ACC112 (cell line): ENCODE data around the gene CD47.

ENCODE experiments used
- H2AFZ ChIP-seq: fragments of 200-600 bp; sonication (generic); one replicate; pipeline ENCODE4 v1.6.0; 2017; ENCODE audit warnings: antibody characterized with exemption, low read length; ENCODE audit not compliant: unreplicated experiment
- H3K27ac ChIP-seq: fragments of 200-600 bp; sonication (generic); 2 replicates; pipeline ENCODE4 v1.5.1; 2014; ENCODE audit warnings: low read depth, mild to moderate bottlenecking, antibody characterized with exemption, low read length, moderate library complexity
- H3K27me3 ChIP-seq: fragments of 200-600 bp; sonication (generic); 2 replicates; pipeline ENCODE4 v1.6.1; 2014; ENCODE audit warnings: mild to moderate bottlenecking, antibody characterized with exemption, low read length, moderate library complexity, mixed read lengths; ENCODE audit not compliant: insufficient read depth
- H3K36me3 ChIP-seq: fragments of 200-600 bp; sonication (generic); 2 replicates; pipeline ENCODE4 v1.6.1; 2016; ENCODE audit warnings: mild to moderate bottlenecking, antibody characterized with exemption, low read length, moderate library complexity, mixed read lengths; ENCODE audit not compliant: insufficient read depth
- H3K4me1 ChIP-seq: fragments of 200-600 bp; sonication (generic); one replicate; pipeline ENCODE4 v1.6.1; 2016; ENCODE audit warnings: low read length, mixed read lengths; ENCODE audit not compliant: insufficient read depth, unreplicated experiment, control insufficient read depth
- H3K4me3 ChIP-seq: fragments of 200-600 bp; sonication (generic); 2 replicates; pipeline ENCODE4 v1.5.1; 2014; ENCODE audit warnings: mild to moderate bottlenecking, low read depth, low read length
- H3K79me2 ChIP-seq: fragments of 200-600 bp; sonication (generic); one replicate; pipeline ENCODE4 v1.6.0; 2016; ENCODE audit warnings: low read length; ENCODE audit not compliant: control insufficient read depth, unreplicated experiment, insufficient read depth

The CD47 gene

GRCh38 chr3:108013141-108014055 is 77.4 kb downstream of the CD47 start:
- no peak overlapping the region for H3K27ac ChIP-seq

GRCh38 chr3:108012304-108012703 is 78.5 kb downstream of the CD47 start:
- no peak overlapping the region for H2AFZ ChIP-seq
- H3K79me2 ChIP-seq: no peaks in the 10 kb centered on the region
- H3K36me3 ChIP-seq: no peaks in the 10 kb centered on the region
- no peak overlapping the region for H3K27ac ChIP-seq
- H3K27me3 ChIP-seq: peaks cover 14% of the 10 kb centered on the region; the same call in 1 of the 2 replicates
- H3K4me3 ChIP-seq: no peak overlapping the region
- peaks cover 11% of the 10 kb centered on the region for H3K4me1 ChIP-seq

More at GRCh38 chr3:108013141-108014055, 77.4 kb downstream of the CD47 start:
- H3K36me3 ChIP-seq: no peaks in the 10 kb centered on the region
- peaks cover 23% of the 10 kb centered on the region; the same call in 1 of the 2 replicates for H3K27me3 ChIP-seq
- H2AFZ ChIP-seq: no peak overlapping the region
- no peaks in the 10 kb centered on the region for H3K79me2 ChIP-seq
- H3K4me1 ChIP-seq: peaks cover 9% of the 10 kb centered on the region
- no peak overlapping the region for H3K4me3 ChIP-seq

- H3K79me2 ChIP-seq: no peaks in the 10 kb centered on the region
- no peak overlapping the region for H3K4me3 ChIP-seq
- H3K36me3 ChIP-seq: no peaks in the 10 kb centered on the region
- no peak overlapping the region for H2AFZ ChIP-seq
- H3K27me3 ChIP-seq: peaks cover 14% of the 10 kb centered on the region; the same call in 1 of the 2 replicates
- H3K4me1 ChIP-seq: peaks cover 14% of the 10 kb centered on the region
- no peak overlapping the region for H3K27ac ChIP-seq
Observed at GRCh38 chr3:108011616-108012015, 79.2 kb downstream of the CD47 start.

GRCh38 chr3:108008931-108009639 is 81.7 kb downstream of the CD47 start:
- Histone ChIP-seq H3K4me3 (no peak overlapping the region), H3K27me3 (peaks cover 14% of the 10 kb centered on the region; the same call in 1 of the 2 replicates), H2AFZ (no peak overlapping the region), H3K4me1 (peaks cover 21% of the 10 kb centered on the region), H3K36me3 (no peaks in the 10 kb centered on the region), H3K79me2 (no peaks in the 10 kb centered on the region), H3K27ac (no peak overlapping the region)

GRCh38 chr3:108008106-108008505 is 82.7 kb downstream of the CD47 start:
- H3K79me2 ChIP-seq: no peaks in the 10 kb centered on the region
- H3K27ac ChIP-seq: no peak overlapping the region
- no peak overlapping the region for H2AFZ ChIP-seq
- no peaks in the 10 kb centered on the region for H3K36me3 ChIP-seq
- H3K4me1 ChIP-seq: peaks cover 21% of the 10 kb centered on the region
- no peak overlapping the region for H3K4me3 ChIP-seq
- 0 out of 2 replicates have a peak, but pooled peaks cover 7% of the 10 kb centered on the region for H3K27me3 ChIP-seq

GRCh38 chr3:108006881-108007331 is 83.9 kb downstream of the CD47 start:
- peaks cover 21% of the 10 kb centered on the region for H3K4me1 ChIP-seq
- H3K36me3 ChIP-seq: no peaks in the 10 kb centered on the region
- H3K4me3 ChIP-seq: no peak overlapping the region
- H3K79me2 ChIP-seq: no peaks in the 10 kb centered on the region
- H3K27me3 ChIP-seq: no peaks in the 10 kb centered on the region
- H3K27ac ChIP-seq: no peak overlapping the region
- no peak overlapping the region for H2AFZ ChIP-seq

- Histone ChIP-seq H3K27ac (no peak overlapping the region), H3K79me2 (no peaks in the 10 kb centered on the region), H3K36me3 (no peaks in the 10 kb centered on the region), H3K4me1 (peaks cover 21% of the 10 kb centered on the region), H2AFZ (no peak overlapping the region), H3K4me3 (no peak overlapping the region), H3K27me3 (no peaks in the 10 kb centered on the region)
Observed at GRCh38 chr3:108006077-108006771, 84.6 kb downstream of the CD47 start.

- H3K27ac ChIP-seq: no peak overlapping the region
- H3K4me1 ChIP-seq: peaks cover 21% of the 10 kb centered on the region
- no peak overlapping the region for H2AFZ ChIP-seq
- no peak overlapping the region for H3K4me3 ChIP-seq
- H3K79me2 ChIP-seq: no peaks in the 10 kb centered on the region
- H3K27me3 ChIP-seq: no peaks in the 10 kb centered on the region
- H3K36me3 ChIP-seq: no peaks in the 10 kb centered on the region
Observed at GRCh38 chr3:108004647-108005046, 86.2 kb downstream of the CD47 start.

GRCh38 chr3:108001457-108001856 is 89.4 kb downstream of the CD47 start:
- H3K79me2 ChIP-seq: no peaks in the 10 kb centered on the region
- H3K36me3 ChIP-seq: no peaks in the 10 kb centered on the region
- no peaks in the 10 kb centered on the region for H3K27me3 ChIP-seq
- no peak overlapping the region for H2AFZ ChIP-seq
- H3K4me1 ChIP-seq: peaks cover 14% of the 10 kb centered on the region
- no peak overlapping the region for H3K27ac ChIP-seq
- H3K4me3 ChIP-seq: no peak overlapping the region

GRCh38 chr3:107999215-107999775 is 91.5 kb downstream of the CD47 start:
- H3K36me3 ChIP-seq: no peaks in the 10 kb centered on the region
- no peak overlapping the region for H2AFZ ChIP-seq
- peaks cover 18% of the 10 kb centered on the region for H3K4me1 ChIP-seq
- no peaks in the 10 kb centered on the region for H3K27me3 ChIP-seq
- no peak overlapping the region for H3K4me3 ChIP-seq
- no peak overlapping the region for H3K27ac ChIP-seq
- no peaks in the 10 kb centered on the region for H3K79me2 ChIP-seq
